NCI-H1417 treated with DMSO at 0.1 percent for 48 hours (cell line): ENCODE measurements around the gene TFAP2C.
"Not testable (repeated sequence)": the region's sequence is repeated elsewhere in the genome, so short reads cannot be mapped to it uniquely, and the experiment has no call there.

Experiments
- DNase-seq: peaks from one replicate; lab custom pipeline; 2025; lab: John Stamatoyannopoulos, UW

Gene TFAP2C

DNA sequence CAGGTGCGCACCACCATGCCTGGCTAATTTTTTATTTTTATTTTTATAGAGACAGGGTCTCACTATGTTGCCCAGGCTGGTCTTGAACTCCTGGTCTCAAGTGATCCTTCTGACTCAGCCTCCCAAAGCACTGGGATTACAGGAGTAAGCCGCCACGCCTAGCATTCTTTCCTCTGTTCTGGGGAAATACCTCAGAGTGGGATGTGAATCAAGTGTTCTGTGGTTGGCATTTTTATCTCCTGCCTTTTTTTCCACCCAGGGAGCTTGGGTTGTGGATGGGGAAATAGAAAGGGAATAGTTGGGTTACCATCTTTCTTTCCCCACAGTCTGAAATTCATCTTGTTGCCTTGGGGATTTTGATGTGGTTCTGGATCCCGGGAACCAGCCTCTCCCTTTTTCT lies 24.1 kb downstream of the TFAP2C start:
- no peak for DNase-seq

DNA sequence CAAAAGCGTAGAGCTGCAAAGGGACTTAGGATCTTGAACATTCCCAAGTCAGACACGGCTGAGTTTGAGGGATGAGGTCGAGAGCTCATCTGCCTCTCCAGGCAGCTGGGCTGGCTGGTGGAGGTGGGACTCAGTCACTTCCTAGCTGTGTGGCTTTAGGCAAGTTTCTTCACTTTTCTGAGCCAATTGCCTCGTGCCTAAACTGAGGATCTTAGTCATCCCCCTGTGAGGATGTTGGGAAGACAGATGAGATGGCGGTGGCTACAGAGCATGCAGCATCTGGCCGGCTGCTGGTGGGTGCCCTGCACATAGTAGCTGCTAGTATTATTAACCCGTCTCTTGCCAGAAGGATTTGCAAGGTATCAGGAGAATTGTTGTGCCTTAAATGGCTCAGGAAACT lies 27.5 kb downstream of the TFAP2C start:
- DNase-seq: no peak

DNA sequence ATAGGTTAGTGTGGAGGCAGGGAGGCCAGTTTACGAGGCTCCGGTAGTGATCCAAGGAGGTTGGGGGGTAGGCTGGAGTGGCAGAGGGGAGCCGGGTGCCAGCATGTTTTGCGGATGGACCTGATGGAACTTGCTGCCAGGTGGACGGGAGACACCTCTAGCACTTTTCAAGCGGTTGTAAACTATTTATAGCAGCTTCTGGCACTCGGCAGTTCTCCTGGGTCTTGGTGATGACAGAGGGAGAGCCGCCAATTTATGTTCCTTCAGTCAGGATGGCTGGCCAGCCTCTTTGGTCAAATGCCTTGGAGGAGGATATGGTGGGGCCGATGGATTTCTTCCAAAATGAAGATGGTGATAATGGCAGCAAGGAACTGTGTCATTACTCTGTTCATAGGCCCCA lies 28.8 kb downstream of the TFAP2C start:
- no peak for DNase-seq

DNA sequence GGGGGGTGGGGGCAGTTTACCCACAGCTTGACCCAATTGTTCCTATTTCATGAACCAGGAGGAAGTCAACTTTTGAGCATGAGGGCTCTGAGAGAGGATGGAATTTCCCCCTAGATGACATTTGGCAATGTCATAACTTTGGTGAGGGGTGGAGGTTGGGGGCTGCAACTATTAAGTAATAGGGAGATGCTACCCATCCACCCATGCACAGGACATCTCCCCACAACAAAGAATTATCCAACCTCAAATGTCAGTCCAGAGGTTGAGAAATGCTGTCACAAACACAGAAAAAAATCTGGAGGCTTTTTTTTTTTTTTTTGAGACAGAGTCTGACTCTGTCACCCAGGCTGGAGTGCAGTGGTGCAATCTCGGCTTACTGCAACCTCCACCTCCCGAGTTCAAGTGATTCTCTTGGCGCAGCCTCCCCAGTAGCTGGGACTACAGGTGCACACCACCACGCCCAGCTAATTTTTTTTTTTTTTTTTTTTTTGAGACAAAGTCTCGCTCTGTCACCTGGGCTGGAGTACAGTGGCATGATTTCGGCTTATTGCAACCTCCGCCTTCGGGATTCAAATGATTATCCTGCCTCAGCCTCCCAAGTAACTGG lies 29.3 kb downstream of the TFAP2C start:
- DNase-seq: not testable (repeated sequence)

DNA sequence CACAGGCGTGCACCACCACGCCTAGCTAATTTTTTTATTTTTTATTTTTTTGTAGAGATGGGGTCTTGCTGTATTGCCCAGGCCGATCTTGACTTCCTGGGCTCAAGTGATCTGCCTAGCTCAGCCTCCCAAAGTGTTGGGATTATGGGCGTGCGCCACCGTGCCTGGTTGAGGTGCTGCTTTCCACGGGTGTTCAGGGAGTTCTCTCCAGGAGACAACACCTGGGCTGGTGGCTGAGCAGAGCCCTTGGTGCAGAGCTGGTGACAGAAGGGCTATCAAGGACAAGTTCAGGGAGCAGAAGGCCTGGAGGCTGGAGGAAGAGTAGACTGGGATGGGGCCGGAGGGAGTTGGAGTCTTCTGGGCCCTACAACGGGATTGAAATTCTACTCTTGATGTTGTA lies 34.6 kb downstream of the TFAP2C start:
- DNase-seq: no peak

DNA sequence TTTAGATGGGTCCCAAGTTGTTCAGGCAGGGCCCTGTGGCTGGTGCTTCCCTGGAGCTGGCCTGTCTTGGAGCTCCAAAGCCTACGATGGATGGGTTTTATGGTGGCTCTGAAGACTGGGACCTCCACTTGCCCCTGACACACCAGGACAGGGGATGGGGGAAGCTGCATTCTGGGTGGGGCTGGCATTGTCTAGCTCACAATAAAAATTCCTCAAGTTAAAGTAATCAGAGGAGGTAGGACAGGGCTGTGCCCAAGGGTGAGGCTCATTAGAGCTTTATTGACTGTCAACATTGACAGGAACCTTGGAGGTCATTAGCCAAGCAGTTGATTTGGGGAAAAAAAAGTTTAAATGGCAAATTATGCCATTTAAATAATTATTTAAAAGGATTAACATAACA lies 35.7 kb downstream of the TFAP2C start:
- DNase-seq: no peak

DNA sequence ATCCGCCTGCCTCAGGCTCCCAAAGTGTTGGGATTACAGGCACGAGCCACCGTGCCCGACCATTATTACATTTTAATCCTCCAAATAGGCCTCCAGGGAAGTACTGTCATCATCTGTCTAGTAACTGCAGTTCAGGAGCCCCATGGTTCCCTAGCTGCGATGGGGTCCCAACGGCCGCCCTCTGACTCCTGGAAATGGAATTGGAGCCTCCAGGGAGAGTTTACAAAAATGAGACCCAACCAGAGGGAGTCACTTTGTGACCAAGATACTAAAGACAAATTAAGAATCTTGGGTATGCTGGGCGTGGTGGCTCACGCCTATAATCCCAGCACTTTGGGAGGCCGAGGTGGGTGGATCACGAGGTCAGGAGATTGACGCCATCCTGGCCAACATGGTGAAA lies 36.7 kb downstream of the TFAP2C start:
- no peak for DNase-seq

DNA sequence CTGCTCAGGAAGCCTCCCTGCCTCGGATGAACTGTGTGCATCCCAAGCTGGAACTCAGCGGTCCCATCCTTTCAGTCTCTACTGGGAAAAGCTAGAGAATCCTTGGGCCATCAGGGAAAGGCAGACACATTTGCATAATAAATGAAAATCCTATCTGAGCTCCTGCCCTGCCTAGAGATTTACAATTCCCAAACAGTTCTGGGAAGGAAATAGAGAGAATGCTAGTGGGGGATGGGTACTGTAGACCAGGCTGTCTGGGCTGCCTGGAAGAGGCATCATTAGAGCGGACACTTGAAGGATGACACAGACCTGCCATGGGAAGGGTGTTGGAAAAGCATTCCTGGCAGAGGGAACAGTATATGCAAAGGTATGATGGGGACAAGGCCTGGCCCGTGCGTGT lies 44.3 kb downstream of the TFAP2C start:
- DNase-seq: no peak

DNA sequence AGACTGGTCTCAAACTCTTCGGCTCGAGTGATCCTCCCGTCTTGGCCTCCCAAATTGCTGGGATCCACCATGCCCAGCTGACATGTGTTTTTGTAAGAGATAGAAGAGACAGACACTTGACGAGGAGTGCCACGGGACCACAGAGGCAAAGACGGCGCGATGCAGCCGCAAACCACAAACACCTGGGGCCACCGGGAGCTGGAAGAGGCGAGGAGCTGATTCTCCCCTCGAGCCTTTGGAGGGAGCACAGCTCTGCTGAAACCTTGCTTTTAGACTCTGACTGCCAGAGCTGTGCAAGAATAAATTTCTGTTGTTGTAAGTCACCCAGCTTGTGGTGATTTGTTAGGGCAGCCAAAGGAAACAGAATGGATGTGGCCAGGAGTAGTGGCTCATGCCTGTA lies 46.9 kb downstream of the TFAP2C start:
- no peak for DNase-seq

DNA sequence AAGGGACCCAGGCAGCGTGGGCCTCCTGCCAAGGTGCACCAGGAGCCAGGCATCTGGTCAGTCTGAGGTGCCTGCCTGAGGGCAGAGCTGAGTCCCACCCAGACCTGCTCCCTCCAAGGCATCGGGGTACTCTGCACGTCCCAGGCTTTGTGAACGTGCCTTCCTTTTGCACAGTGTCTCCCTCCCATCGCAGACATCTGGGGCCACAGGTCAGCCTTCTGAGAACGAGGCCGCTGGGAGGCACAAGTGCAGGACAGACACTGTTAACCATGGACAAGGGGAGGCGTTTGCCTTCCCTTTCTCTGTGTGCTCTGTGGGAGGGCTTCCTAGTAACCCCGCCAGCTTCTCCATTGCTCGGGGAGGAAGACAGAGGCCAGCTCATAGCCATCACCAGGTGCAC lies 47.6 kb downstream of the TFAP2C start:
- no peak for DNase-seq

DNA sequence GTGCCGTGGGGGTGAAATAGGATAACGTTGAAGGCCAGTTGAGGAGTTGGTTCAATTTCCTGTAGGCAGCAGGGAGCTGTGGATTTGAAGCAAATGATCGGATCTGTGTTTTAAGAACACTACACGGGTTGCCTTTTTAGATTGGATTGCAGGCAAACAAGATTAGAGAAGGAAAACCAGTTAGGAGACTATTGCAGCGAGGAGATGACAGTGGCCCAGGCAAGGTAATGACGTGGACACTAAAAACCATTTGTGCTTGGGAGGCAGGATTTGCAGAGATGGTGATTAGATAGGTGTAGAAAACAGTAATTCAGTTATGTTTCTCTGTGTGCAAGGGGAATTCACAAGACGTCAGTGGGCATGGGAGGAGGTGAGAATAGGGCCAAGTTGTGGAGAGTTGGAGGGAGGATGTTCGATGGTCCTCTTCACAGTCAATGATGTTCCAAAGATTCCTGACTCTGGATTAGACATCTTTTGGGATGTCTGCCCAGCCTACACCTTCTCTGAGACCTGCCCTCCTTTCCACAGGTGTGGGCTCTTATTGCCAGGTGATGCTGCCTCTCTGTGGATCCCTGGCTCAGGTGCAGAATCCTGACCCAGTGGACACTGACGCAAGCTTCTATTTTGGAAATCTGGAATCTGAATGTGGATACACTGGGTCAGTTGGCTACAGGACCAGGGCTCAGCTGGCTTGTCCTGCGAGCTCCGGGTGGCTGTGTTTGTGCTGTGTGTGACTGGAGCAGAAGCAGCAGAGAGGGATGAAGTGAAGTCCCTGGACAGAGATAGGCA lies 54.2 kb downstream of the TFAP2C start:
- no peak for DNase-seq

DNA sequence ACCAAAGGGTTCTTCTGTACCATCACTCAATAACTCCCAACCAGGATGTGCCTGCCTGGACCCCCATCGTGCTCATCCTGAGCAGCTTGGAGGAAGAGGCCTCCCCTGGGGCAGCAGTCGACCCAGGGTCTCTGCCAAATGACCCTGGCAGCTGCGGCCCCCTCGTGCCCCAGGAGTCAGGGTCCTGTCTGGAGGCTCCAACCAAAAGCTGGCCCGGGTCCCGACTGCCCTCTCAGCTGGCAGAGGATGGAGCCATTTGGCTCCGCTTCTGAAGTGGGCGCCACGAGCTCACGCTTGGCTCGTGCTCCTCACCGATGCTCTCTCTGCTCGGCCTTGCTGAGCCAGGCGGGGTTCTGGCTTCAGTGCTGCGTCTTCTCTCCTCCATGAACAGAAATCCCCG lies 56.8 kb downstream of the TFAP2C start:
- DNase-seq: no peak

DNA sequence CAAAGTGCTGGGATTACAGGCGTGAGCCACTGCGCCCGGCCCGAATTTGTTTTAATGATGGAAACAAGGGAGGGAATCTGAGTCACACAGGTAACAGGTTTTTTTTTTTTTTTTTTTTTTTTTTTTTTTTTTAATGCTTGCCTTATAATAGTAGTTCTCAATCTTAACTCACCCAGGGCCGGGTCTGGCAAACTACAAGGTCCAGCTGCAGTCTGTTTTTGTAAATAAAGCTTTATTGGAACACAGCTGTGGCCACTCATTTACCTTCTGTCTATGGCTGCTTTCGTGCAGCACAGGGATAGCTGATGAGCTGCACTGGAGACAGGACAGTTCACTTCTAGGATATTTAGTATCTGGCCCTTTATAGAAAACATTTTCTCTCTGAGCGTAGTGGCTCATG lies 58.0 kb downstream of the TFAP2C start:
- DNase-seq: no peak

DNA sequence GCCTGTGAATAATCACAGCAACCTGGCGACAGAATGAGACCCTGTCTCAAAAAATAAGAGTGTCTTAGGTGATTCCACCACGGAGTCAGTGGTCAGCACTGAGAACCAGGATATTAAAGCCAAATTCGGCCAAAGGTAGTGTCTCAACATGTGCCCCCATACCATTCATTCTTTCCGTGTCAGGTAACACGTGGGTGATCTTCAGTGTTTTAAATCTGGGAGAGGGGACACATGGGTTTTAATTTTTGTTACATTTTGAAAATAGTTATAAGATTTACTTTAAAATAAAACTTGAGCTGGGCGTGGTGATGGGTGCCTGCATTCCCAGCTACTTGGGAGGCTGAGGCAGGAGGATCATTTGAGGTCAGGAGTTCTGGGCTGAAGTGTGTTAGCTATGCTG lies 59.0 kb downstream of the TFAP2C start:
- no peak for DNase-seq
